Measurements from ENCODE around the gene ZNF787. TPM values are rescaled to one million over a fixed set of nuclear protein-coding genes. Genes with fewer than 3 reads are reported as not detected.

The ZNF787 gene
- total RNA-seq, 5 donors from 2014 or later (not counting 1 experiment from before 2014, with no cell fraction given) = 20.6 to 38.6 (median 34.9) TPM

DNA sequence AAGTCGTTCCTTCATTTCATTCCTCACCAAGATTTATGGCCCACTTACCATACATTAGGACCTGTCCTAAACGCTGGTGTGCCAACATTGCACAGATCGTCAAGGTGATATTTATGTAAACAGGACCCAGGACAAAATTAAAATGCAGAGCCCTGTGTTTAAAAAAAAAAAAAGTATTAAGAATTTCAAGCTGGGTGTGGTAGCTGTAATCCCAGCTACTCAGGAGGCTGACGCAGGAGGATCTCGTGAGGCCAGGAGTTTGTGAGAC, 13.5 kb upstream of the ZNF787 start:
- no peaks in the 10 kb centered on the region for H3K9me3 ChIP-seq
- no peak for ATAC-seq (replicated peaks in 1 of 4)
- H3K4me3 Mint-ChIP-seq = no peak overlapping the region
- no peak overlapping the region for H3K4me3 ChIP-seq (ENCODE audit: control insufficient read depth in 1 of 2, extremely low read depth in 1 of 2, low read length in 1 of 2)
- CTCF ChIA-PET = interaction anchor here in 1 of 2 donors (0.6 kb wide), 1 partner anchor 461 kb away, joined by 4 read pairs; no protein-coding TSS in a partner anchor
- H3K27ac Mint-ChIP-seq = no peak overlapping the region
- POLR2A ChIA-PET = no interaction called here
- no peaks in the 10 kb centered on the region for H3K27me3 ChIP-seq (replicated peaks in 1 of 2; ENCODE audit: control insufficient read depth in 2 of 2, extremely low read depth in 1 of 2, insufficient read depth in 2 of 2, low read length in 1 of 2)
- peaks cover under 1 to 9% (median 7%) of the 10 kb centered on the region in 3 donors for H3K4me1 Mint-ChIP-seq
- no CpG with 5 or more reads among the region's 5 CpGs for WGBS (ENCODE audit: insufficient coverage)
- DNase-seq = no peak
- H3K4me1 ChIP-seq (ENCODE audit: control insufficient read depth in 1 of 2, extremely low read depth in 1 of 2, insufficient read depth in 2 of 2, low read length in 2 of 2) = no peaks in the 10 kb centered on the region
- no peaks in the 10 kb centered on the region for H3K36me3 Mint-ChIP-seq
- H3K27ac ChIP-seq (ENCODE audit: low read length) = no peak overlapping the region
- no peaks in the 10 kb centered on the region for H3K27me3 Mint-ChIP-seq
- H3K36me3 ChIP-seq (ENCODE audit: control insufficient read depth in 2 of 2, extremely low read depth in 1 of 2, insufficient read depth in 1 of 2, low read length in 1 of 2) = no peaks in the 10 kb centered on the region
- no peaks in the 10 kb centered on the region for H3K9me3 Mint-ChIP-seq

DNA sequence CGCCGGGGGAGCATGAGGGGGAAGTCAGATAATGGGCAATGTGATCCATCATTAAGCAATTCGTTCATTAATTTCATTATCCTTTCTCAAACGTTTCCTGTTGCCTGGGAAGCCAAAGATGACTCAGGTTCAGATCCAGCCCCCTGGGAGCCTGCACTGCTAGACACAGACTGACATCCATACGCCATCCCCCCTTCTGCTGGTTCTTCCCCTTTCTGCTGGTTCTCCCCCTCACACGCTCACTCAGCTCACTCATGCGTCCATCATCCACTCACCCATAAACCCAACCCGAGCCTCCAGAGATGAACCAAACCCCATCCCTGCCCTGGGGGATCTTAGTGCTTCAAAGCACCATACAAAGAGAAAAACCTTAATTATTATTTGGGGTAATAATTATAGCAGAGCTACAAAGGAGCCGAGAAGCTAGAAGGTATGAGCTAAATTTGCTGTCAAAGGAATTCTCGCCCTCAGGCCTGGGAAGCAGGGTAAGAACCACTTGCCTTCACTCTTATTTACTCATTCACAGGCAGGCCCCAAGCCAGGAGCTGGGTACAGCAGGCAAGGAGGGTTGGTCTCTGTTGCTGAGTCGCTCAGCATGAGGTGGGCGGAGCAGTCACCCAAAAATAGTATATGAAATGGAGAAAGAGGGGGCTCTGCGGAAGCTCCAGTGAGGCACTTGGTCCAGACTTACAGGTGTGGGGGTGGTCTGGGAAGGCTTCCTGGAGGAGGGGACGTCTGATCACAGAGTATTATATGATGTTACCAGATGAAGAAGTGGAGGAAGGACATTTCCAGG, 13.0 kb upstream of the ZNF787 start:
- H3K27me3 ChIP-seq (replicated peaks in 1 of 2; ENCODE audit: control insufficient read depth in 2 of 2, extremely low read depth in 1 of 2, insufficient read depth in 2 of 2, low read length in 1 of 2) = peaks cover 0 to 3% of the 10 kb centered on the region in 2 experiments
- H3K27me3 Mint-ChIP-seq = no peaks in the 10 kb centered on the region
- H3K9me3 ChIP-seq = no peaks in the 10 kb centered on the region
- ATAC-seq (replicated peaks in 1 of 4) (no peak), DNase-seq (no peak)
- ChIA-PET CTCF (no interaction called here), POLR2A (no interaction called here)
- H3K4me1 Mint-ChIP-seq = peaks cover 0 to 7% (median 2%) of the 10 kb centered on the region in 3 donors
- no peaks in the 10 kb centered on the region for H3K36me3 ChIP-seq (ENCODE audit: control insufficient read depth in 2 of 2, extremely low read depth in 1 of 2, insufficient read depth in 1 of 2, low read length in 1 of 2)
- no peaks in the 10 kb centered on the region for H3K4me1 ChIP-seq (ENCODE audit: control insufficient read depth in 1 of 2, extremely low read depth in 1 of 2, insufficient read depth in 2 of 2, low read length in 2 of 2)
- H3K9me3 Mint-ChIP-seq = no peaks in the 10 kb centered on the region
- 86% methylated on average over 7 of the region's 14 CpGs for WGBS (ENCODE audit: insufficient coverage)
- no peak overlapping the region for H3K27ac ChIP-seq (ENCODE audit: low read length)
- H3K27ac Mint-ChIP-seq = no peak overlapping the region
- H3K4me3 Mint-ChIP-seq = no peak overlapping the region
- H3K4me3 ChIP-seq (ENCODE audit: control insufficient read depth in 1 of 2, extremely low read depth in 1 of 2, low read length in 1 of 2) = no peak overlapping the region
- no peaks in the 10 kb centered on the region for H3K36me3 Mint-ChIP-seq

DNA sequence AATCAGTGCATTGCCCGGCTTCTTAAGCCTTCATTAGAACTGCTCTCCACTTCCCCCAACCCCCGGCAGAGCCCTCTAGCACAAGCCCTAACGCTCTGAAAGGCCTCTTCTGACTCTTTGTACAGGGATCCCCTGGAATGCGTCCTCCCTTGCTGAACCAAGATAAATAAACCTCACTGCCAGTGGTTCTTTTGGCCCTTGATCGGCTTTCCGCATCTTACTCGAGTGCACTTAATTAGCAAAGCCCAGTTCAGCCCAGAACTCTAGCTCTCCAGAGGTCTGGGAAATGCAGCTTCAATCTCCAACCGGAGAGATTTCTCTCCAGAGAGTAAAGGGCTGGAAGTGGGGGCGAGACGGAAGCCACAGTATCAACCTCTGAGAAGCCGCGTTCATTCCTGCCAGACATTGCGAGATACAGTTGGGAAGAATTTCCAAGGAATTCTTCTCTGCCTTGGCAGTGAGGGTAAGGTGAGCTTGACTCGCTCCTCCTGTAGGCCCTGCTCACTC, 11.3 kb upstream of the ZNF787 start:
- Mint-ChIP-seq H3K27ac (no peak overlapping the region), H3K36me3 (no peaks in the 10 kb centered on the region), H3K27me3 (no peaks in the 10 kb centered on the region), H3K4me1 (peaks cover 0 to 6% (median 0%) of the 10 kb centered on the region in 3 donors), H3K4me3 (no peak overlapping the region), H3K9me3 (no peaks in the 10 kb centered on the region)
- H3K4me3 ChIP-seq (ENCODE audit: control insufficient read depth in 1 of 2, extremely low read depth in 1 of 2, low read length in 1 of 2) = no peak overlapping the region
- 79% methylated on average over 10 of the region's 14 CpGs for WGBS (ENCODE audit: insufficient coverage)
- CTCF ChIA-PET = no interaction called here
- peaks cover 0 to 3% of the 10 kb centered on the region in 2 experiments for H3K4me1 ChIP-seq (ENCODE audit: control insufficient read depth in 1 of 2, extremely low read depth in 1 of 2, insufficient read depth in 2 of 2, low read length in 2 of 2)
- H3K27me3 ChIP-seq (replicated peaks in 1 of 2; ENCODE audit: control insufficient read depth in 2 of 2, extremely low read depth in 1 of 2, insufficient read depth in 2 of 2, low read length in 1 of 2) = peaks cover 0 to 3% of the 10 kb centered on the region in 2 experiments
- H3K27ac ChIP-seq (ENCODE audit: low read length) = no peak overlapping the region
- DNase-seq (no peak), ATAC-seq (replicated peaks in 1 of 4) (no peak)
- no peaks in the 10 kb centered on the region for H3K9me3 ChIP-seq
- POLR2A ChIA-PET = interaction anchor here in 1 of 2 donors (0.6 kb wide), 1 partner anchor 33 kb away, joined by 3 read pairs; no protein-coding TSS in a partner anchor
- no peaks in the 10 kb centered on the region for H3K36me3 ChIP-seq (ENCODE audit: control insufficient read depth in 2 of 2, extremely low read depth in 1 of 2, insufficient read depth in 1 of 2, low read length in 1 of 2)

DNA sequence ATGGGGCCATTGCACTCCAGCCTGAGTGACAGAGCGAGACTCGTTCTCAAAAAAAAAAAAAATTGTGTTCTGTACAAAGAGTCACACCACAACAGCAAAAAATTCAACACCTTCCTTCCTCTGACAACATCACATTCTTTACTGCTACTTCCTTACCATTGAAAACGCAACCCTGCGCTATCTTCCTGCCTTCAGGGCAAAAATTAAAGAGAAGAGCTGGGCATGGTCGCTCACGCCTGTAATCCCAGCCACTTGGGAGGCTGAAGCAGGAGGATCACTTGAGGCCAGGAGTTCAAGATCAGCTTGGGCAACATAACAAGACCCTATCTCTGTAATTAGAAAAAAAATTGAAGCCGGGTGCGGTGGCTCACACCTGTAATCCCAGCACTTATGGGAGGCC, 10.6 kb upstream of the ZNF787 start:
- H3K27me3 Mint-ChIP-seq = no peaks in the 10 kb centered on the region
- Histone ChIP-seq H3K4me1 (ENCODE audit: control insufficient read depth in 1 of 2, extremely low read depth in 1 of 2, insufficient read depth in 2 of 2, low read length in 2 of 2) (peaks cover 0 to 10% of the 10 kb centered on the region in 2 experiments), H3K27me3 (replicated peaks in 1 of 2; ENCODE audit: control insufficient read depth in 2 of 2, extremely low read depth in 1 of 2, insufficient read depth in 2 of 2, low read length in 1 of 2) (peaks cover 0 to 3% of the 10 kb centered on the region in 2 experiments), H3K4me3 (ENCODE audit: control insufficient read depth in 1 of 2, extremely low read depth in 1 of 2, low read length in 1 of 2) (no peak overlapping the region), H3K9me3 (no peaks in the 10 kb centered on the region), H3K27ac (ENCODE audit: low read length) (no peak overlapping the region), H3K36me3 (ENCODE audit: control insufficient read depth in 2 of 2, extremely low read depth in 1 of 2, insufficient read depth in 1 of 2, low read length in 1 of 2) (no peaks in the 10 kb centered on the region)
- 76% methylated on average over 4 of the region's 8 CpGs for WGBS (ENCODE audit: insufficient coverage)
- ChIA-PET POLR2A (interaction anchor here in 1 of 2 donors (0.6 kb wide), 1 partner anchor 32 kb away, joined by 3 read pairs; no protein-coding TSS in a partner anchor), CTCF (no interaction called here)
- H3K36me3 Mint-ChIP-seq = no peaks in the 10 kb centered on the region
- no peak overlapping the region for H3K27ac Mint-ChIP-seq
- H3K4me3 Mint-ChIP-seq = no peak overlapping the region
- ATAC-seq (replicated peaks in 1 of 4) (no peak), DNase-seq (no peak)
- H3K9me3 Mint-ChIP-seq = no peaks in the 10 kb centered on the region
- peaks cover 0 to 6% (median 0%) of the 10 kb centered on the region in 3 donors for H3K4me1 Mint-ChIP-seq

DNA sequence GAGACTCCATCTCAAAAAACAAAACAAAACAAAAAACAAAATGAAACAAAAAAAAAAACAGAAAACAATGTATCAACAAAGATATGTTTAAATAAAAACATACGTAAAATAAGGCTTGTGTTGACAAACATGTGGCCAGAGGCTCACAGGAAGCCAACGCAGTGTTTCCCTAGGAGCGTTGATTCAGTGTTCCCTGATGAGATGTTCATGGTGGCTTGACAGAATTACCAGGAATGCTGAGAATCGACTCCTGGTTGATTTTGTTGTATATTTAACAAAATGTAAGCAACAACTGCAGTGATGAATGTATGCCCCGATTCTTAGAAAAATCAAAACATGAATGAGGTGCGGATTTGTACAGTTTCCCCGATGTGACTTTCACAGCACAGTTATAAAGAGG, 8.9 kb upstream of the ZNF787 start:
- Histone ChIP-seq H3K36me3 (ENCODE audit: control insufficient read depth in 2 of 2, extremely low read depth in 1 of 2, insufficient read depth in 1 of 2, low read length in 1 of 2) (no peaks in the 10 kb centered on the region), H3K4me1 (ENCODE audit: control insufficient read depth in 1 of 2, extremely low read depth in 1 of 2, insufficient read depth in 2 of 2, low read length in 2 of 2) (peaks cover 9 to 23% of the 10 kb centered on the region in 2 experiments), H3K27me3 (replicated peaks in 1 of 2; ENCODE audit: control insufficient read depth in 2 of 2, extremely low read depth in 1 of 2, insufficient read depth in 2 of 2, low read length in 1 of 2) (peaks cover 0 to 3% of the 10 kb centered on the region in 2 experiments), H3K27ac (ENCODE audit: low read length) (no peak overlapping the region), H3K9me3 (no peaks in the 10 kb centered on the region), H3K4me3 (ENCODE audit: control insufficient read depth in 1 of 2, extremely low read depth in 1 of 2, low read length in 1 of 2) (no peak overlapping the region)
- Mint-ChIP-seq H3K4me1 (peaks cover under 1 to 8% (median 3%) of the 10 kb centered on the region in 3 donors), H3K27ac (no peak overlapping the region), H3K36me3 (no peaks in the 10 kb centered on the region), H3K9me3 (no peaks in the 10 kb centered on the region), H3K4me3 (no peak overlapping the region), H3K27me3 (no peaks in the 10 kb centered on the region)
- ATAC-seq (replicated peaks in 1 of 4) (no peak), DNase-seq (no peak)
- POLR2A ChIA-PET = no interaction called here
- CTCF ChIA-PET = no interaction called here
- 93% methylated on average over 6 of the region's 7 CpGs for WGBS (ENCODE audit: insufficient coverage)

DNA sequence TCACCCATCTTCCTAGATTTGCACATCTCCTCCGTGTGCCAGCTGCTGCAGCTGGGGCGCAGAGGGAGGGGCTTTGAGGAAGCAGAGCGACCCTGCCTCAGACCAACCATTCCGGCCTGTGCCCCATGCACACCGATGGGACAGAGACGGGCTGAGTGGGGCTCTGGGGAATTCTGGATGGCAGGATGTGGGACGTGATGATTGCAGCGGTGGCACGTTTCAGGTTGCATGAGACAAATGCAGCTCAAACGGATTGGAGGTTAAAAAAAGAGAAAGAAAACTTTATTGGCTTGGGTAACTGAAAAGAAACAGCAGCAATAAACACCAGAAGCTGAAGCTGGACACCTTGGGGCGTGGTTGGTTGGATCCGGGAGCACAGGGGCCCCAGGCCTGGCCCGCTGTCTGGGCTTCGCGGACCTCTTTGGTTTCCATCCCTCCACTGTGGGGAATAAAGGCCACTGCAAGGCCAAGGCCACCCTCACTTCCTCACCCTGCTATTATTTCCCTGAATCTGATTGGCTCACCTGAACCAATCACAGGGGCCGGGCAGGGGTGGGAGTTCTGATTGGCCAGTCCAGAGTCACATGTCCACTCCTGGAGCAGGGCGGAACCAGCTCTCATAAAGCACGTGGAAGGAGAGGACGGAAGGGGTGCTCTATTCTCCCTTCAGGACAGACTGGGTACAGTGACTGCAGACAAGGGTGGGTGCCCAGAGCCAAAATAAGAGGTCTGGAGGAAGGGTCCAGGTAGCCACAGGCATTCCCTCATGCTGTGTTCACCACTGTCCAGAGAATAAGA, 6.1 kb upstream of the ZNF787 start:
- Histone ChIP-seq H3K27me3 (replicated peaks in 1 of 2; ENCODE audit: control insufficient read depth in 2 of 2, extremely low read depth in 1 of 2, insufficient read depth in 2 of 2, low read length in 1 of 2) (peaks cover 0 to 3% of the 10 kb centered on the region in 2 experiments), H3K27ac (ENCODE audit: low read length) (no peak overlapping the region), H3K4me1 (ENCODE audit: control insufficient read depth in 1 of 2, extremely low read depth in 1 of 2, insufficient read depth in 2 of 2, low read length in 2 of 2) (peaks cover 21 to 31% of the 10 kb centered on the region in 2 experiments), H3K9me3 (no peaks in the 10 kb centered on the region), H3K36me3 (ENCODE audit: control insufficient read depth in 2 of 2, extremely low read depth in 1 of 2, insufficient read depth in 1 of 2, low read length in 1 of 2) (no peaks in the 10 kb centered on the region), H3K4me3 (ENCODE audit: control insufficient read depth in 1 of 2, extremely low read depth in 1 of 2, low read length in 1 of 2) (no peak overlapping the region)
- WGBS (ENCODE audit: insufficient coverage) = 77% methylated on average over 10 of the region's 19 CpGs
- POLR2A ChIA-PET = interaction anchor here in 1 of 2 donors (0.6 kb wide), 1 partner anchor 46 kb away, joined by 4 read pairs; no protein-coding TSS in a partner anchor
- Mint-ChIP-seq H3K27ac (no peak overlapping the region), H3K27me3 (no peaks in the 10 kb centered on the region), H3K4me3 (no peak overlapping the region), H3K9me3 (no peaks in the 10 kb centered on the region), H3K36me3 (no peaks in the 10 kb centered on the region), H3K4me1 (peaks cover 14 to 18% (median 17%) of the 10 kb centered on the region in 3 donors)
- ATAC-seq (replicated peaks in 1 of 4) = no peak
- no peak for DNase-seq
- CTCF ChIA-PET = interaction anchor here (0.6 kb wide), 2 partner anchors 9 to 35 kb away, joined by 3 read pairs; no protein-coding TSS in a partner anchor

Measured in T-cell (primary cell).